Upper lobe of left lung (tissue), 6 donors: ENCODE measurements around the gene THOC5. TPM values are rescaled to one million over a fixed set of nuclear protein-coding genes. Genes with fewer than 3 reads are reported as not detected.
"Not testable (repeated sequence)": the region's sequence is repeated elsewhere in the genome, so short reads cannot be mapped to it uniquely, and the experiment has no call there.

Experiments
- ATAC-seq, 2 donors: fragments of 200-7000 bp; cut with Tn5 transposase; one replicate each; pipeline ENCODE4 v1.9.1; 2022; ENCODE audit warnings: mild to moderate bottlenecking in 2 of 2, moderate library complexity in 2 of 2; ENCODE audit not compliant: low FRiP score in 2 of 2
- DNase-seq, 2 donors: peaks; one replicate each; pipeline ENCODE4 v3.0.0-alpha.2; 2019 to 2020
- H3K27ac ChIP-seq, 4 donors: fragments of 200-600 bp; sonication (generic); one replicate each; pipeline ENCODE4 v1.5.1; 2016 to 2019
- H3K27me3 ChIP-seq, 4 donors: fragments of 200-600 bp; sonication (generic); one replicate each; pipeline ENCODE4 v1.5.1; 2017 to 2019
- H3K36me3 ChIP-seq, 4 donors: fragments of 200-600 bp; sonication (generic); one replicate each; pipeline ENCODE4 v1.5.1; 2016 to 2019
- H3K4me1 ChIP-seq, 4 donors: fragments of 200-600 bp; sonication (generic); one replicate each; pipeline ENCODE4 v1.5.1; 2018 to 2019
- H3K4me3 ChIP-seq, 4 donors: fragments of 200-600 bp; sonication (generic); one replicate each; pipeline ENCODE4 v1.5.1; 2017 to 2019; ENCODE audit warnings: mild to moderate bottlenecking in 2 of 4, moderate library complexity in 1 of 4
- H3K9me3 ChIP-seq, 4 donors: fragments of 200-600 bp; sonication (generic); one replicate each; pipeline ENCODE4 v1.5.1; 2018 to 2019
- CTCF ChIP-seq, 6 experiments: fragments of 450-650 bp in 4 of 6; fragments of 200-600 bp in 2 of 6; sonication (generic) in 2 of 6; IDR thresholded peaks; one replicate each; pipeline ENCODE4 v1.5.1; 2016 to 2019; ENCODE audit warnings: antibody characterized with exemption in 6 of 6
- EP300 ChIP-seq, 4 donors: sonication (generic); formaldehyde crosslinking; IDR thresholded peaks; one replicate each; pipeline ENCODE4 v1.5.1; 2017; ENCODE audit warnings: antibody characterized with exemption in 4 of 4, control low read depth in 2 of 4
- POLR2A ChIP-seq, 4 donors: fragments of 450-650 bp; IDR thresholded peaks; one replicate each; pipeline ENCODE4 v1.5.1; 2016 to 2017; ENCODE audit warnings: antibody characterized with exemption in 4 of 4, mild to moderate bottlenecking in 2 of 4
- POLR2AphosphoS5 ChIP-seq, 2 donors: sonication (generic); formaldehyde crosslinking; IDR thresholded peaks; one replicate each; pipeline ENCODE4 v1.5.1; 2017; ENCODE audit warnings: antibody characterized with exemption in 2 of 2
- WGBS, 2 donors: methylation state at CpG; one replicate each; pipeline ENCODE4 v1.1.5; 2017 to 2018; 5-methylcytosine and 5-hydroxymethylcytosine counted together
- total RNA-seq, 6 donors: library from RNA; depleted of rRNA in 4 of 6; stranded (reverse); fragments of >200 nt in 4 of 6; gene quantifications; one replicate each; pipeline versions ENCODE4 v1.1.0 to v1.2.1, GENCODE V29; 2016 to 2021
- donor health status: DM: no; HTN: no; CAD: no; lungs with moderate emphysema.
- donor health status: DM: no; HTN: yes; CAD: no; lungs with severe emphysema.

Gene THOC5
- total RNA-seq = 100 to 1,000 TPM in 1 of 6 donors, 10 to 100 TPM in 5; 30.1 to 126 (median 57.4) TPM

DNA sequence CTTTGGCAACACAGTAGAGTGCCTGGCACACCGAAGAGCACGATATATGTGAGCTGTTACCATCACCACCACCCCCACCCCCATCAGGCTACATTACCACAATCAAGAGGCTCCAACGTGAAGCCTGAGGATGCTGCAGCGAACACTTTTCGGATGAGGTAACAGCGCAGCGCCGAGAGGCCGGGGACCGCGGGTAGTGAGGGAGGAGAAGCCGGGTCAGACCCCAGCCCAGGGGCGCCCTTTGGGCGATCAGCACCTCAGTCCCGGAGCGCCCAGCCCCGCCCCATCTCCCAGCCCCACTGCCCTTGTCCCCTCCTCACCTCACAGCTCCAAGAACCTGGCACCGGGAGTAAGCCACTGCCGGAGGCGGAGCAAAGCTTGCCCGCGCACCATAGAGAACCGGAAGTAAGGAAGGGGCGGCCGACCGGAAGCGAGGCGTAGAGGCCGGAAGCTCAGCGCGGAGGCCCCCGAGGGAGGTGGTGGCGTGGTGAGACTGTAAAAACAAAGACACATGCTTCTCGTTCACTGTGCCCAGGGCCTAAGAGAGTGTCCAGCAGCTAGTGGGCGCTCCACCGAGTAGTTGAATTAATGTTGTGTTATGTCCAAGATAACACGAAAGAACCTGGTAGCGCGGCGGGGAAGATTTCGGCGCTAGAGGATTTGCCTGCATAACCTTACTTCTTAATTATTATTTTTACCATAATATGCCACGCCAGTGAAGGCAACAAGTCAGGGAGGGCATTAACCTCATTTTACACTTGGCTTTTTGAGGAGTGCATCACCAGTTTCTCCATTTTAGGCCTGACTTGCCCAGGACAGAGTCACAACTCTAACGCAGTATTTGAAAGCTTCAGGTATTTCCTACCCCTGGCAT is at the start of gene THOC5:
TSS of gene THOC5 (minus strand) at position 407 of the 874 bp plus-strand sequence. CDS start 4,610 bp downstream, outside the sequence.
- ATAC-seq (peak; percentile 97 to 99), DNase-seq (peak; percentile 94 to 95)
- Histone ChIP-seq H3K9me3 (no peaks in the 10 kb centered on the region), H3K36me3 (peaks cover 2 to 33% (median 15%) of the 10 kb centered on the region in 4 donors), H3K4me1 (peaks cover 7 to 23% (median 9%) of the 10 kb centered on the region in 4 donors), H3K4me3 (peak within 1 kb of the TSS; percentile 59 to 87 (median 82)), H3K27ac (peak within 1 kb of the TSS; percentile 83 to 91 (median 88)), H3K27me3 (no peaks in the 10 kb centered on the region)
- TF ChIP-seq POLR2A (IDR thresholded peaks at IDR 0.05) (peak in 1 of 4 donors; percentile 69), POLR2AphosphoS5 (IDR thresholded peaks at IDR 0.05) (peak; percentile 80 to 89), EP300 (IDR thresholded peaks at IDR 0.05) (no peak), CTCF (IDR thresholded peaks at IDR 0.05) (peak in 5 of 6 experiments; percentile 26 to 66 (median 45))
- WGBS, 2 donors = 0 to 1% methylated on average over 32 to 38 of the region's 44 CpGs

DNA sequence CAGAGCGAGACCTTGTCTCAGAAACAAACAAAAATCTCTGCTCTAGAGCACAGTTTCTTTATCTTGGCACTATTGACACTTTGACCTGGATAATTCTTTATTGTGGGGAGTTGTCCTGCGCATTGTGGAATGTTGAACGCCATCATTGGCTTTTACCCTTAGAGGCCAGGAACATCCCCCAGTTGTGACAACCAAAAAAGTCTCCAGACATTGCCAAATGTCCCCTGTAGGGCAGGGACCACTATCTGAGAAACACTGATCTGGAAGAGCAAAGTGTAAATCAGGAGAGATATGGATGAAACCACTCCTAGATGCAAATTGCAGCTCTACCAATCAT is 45.1 kb upstream of the THOC5 start:
- TF ChIP-seq POLR2AphosphoS5 (IDR thresholded peaks at IDR 0.05) (no peak), EP300 (IDR thresholded peaks at IDR 0.05) (no peak)
- Histone ChIP-seq H3K4me3 (no peak overlapping the region), H3K9me3 (no peaks in the 10 kb centered on the region), H3K36me3 (no peaks in the 10 kb centered on the region), H3K4me1 (peaks cover 3 to 6% (median 5%) of the 10 kb centered on the region in 4 donors), H3K27me3 (no peaks in the 10 kb centered on the region), H3K27ac (no peak overlapping the region)
- DNase-seq (no peak), ATAC-seq (no peak)
- WGBS, 2 donors = 83 to 90% methylated on average over 2 to 3 of the region's 3 CpGs

DNA sequence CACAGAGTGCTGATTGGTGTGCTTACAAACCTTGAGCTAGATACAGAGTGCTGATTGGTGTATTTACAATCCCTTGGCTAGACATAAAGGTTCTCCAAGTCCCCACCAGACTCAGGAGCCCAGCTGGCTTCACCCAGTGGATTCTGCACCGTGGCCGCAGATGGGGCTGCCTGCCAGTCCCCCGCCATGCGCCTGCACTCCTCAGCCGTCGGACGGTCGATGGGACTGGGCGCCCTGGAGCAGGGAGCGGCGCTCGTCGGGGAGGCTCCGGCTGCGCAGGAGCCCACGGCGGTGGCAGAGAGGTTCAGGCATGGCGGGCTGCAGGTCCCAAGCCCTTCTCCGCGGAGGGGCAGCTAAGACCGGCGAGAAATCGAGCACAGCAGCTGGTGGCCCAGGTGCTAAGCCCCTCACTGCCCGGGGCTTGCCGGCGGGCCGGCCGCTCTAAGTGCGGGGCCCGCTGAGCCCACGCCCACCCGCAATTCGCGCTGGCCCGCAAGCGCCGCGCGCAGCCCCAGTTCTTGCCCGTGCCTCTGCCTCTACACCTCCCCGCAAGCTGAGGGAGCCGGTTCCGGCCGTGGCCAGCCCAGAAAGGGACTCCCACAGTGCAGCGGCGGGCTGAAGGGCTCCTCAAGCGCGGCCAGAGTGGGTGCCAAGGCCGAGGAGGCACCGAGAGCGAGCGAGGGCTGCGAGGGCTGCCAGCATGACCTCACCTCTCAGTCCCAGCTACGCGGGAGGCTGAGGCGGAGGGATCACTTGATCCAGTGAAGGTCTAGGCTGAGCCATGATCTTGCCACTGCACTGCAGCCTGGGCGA is 44.5 kb upstream of the THOC5 start:
- not testable (repeated sequence) for H3K9me3 ChIP-seq, H3K4me1 ChIP-seq, H3K4me3 ChIP-seq, H3K27ac ChIP-seq, ATAC-seq, H3K27me3 ChIP-seq, H3K36me3 ChIP-seq
- 60 to 83% methylated on average over 1 to 50 of the region's 57 CpGs for WGBS, 2 donors
- DNase-seq = peak in 1 of 2 donors; percentile 81

GRCh38 chr22:29596408-29596807 is 42.9 kb upstream of the THOC5 start:
- ATAC-seq (no peak), DNase-seq (no peak)
- H3K4me3 ChIP-seq = no peak overlapping the region
- H3K36me3 ChIP-seq = no peaks in the 10 kb centered on the region
- H3K9me3 ChIP-seq = no peaks in the 10 kb centered on the region
- 90 to 92% methylated on average over 9 to 10 of the region's 10 CpGs for WGBS, 2 donors
- H3K27me3 ChIP-seq = no peaks in the 10 kb centered on the region
- H3K4me1 ChIP-seq = no peaks in the 10 kb centered on the region
- no peak for TF ChIP-seq CTCF (IDR thresholded peaks at IDR 0.05)
- no peak for TF ChIP-seq POLR2AphosphoS5 (IDR thresholded peaks at IDR 0.05)
- no peak for TF ChIP-seq EP300 (IDR thresholded peaks at IDR 0.05)
- TF ChIP-seq POLR2A (IDR thresholded peaks at IDR 0.05) = no peak
- H3K27ac ChIP-seq = no peak overlapping the region

GRCh38 chr22:29594447-29594846 is 40.9 kb upstream of the THOC5 start:
- not testable (repeated sequence) for DNase-seq, H3K36me3 ChIP-seq, H3K27ac ChIP-seq, H3K4me1 ChIP-seq, H3K9me3 ChIP-seq, ATAC-seq, H3K4me3 ChIP-seq, H3K27me3 ChIP-seq
- WGBS, 2 donors = 88 to 92% methylated on average over 5 to 6 of the region's 6 CpGs

GRCh38 chr22:29593923-29594322 is 40.4 kb upstream of the THOC5 start:
- no peak for ATAC-seq

More at GRCh38 chr22:29593923-29594322, 40.4 kb upstream of the THOC5 start:
- 76 to 78% methylated on average over 4 of the region's 4 CpGs for WGBS, 2 donors
- H3K27me3 ChIP-seq = no peaks in the 10 kb centered on the region
- H3K36me3 ChIP-seq = no peaks in the 10 kb centered on the region
- no peaks in the 10 kb centered on the region for H3K9me3 ChIP-seq
- H3K4me1 ChIP-seq = peaks cover 0 to 3% (median 0%) of the 10 kb centered on the region in 4 donors
- H3K27ac ChIP-seq = no peak overlapping the region
- H3K4me3 ChIP-seq = no peak overlapping the region
- TF ChIP-seq POLR2AphosphoS5 (IDR thresholded peaks at IDR 0.05) = no peak
- no peak for TF ChIP-seq EP300 (IDR thresholded peaks at IDR 0.05)
- no peak for TF ChIP-seq CTCF (IDR thresholded peaks at IDR 0.05)
- no peak for TF ChIP-seq POLR2A (IDR thresholded peaks at IDR 0.05)
- DNase-seq = no peak
